ENCODE data around the gene HBD. TPM values are rescaled to one million over a fixed set of nuclear protein-coding genes. Genes with fewer than 3 reads are reported as not detected.

Gene HBD
- total and polyA plus RNA-seq, 9 of the 15 experiments (the other 6 are each of a cell fraction or from before 2014, with no cell fraction given) = 11.8 to 169 (median 36.0) TPM

- TF ChIP-seq ZNF197 (CRISPR knock-in tag; IDR thresholded peaks at IDR 0.05; ENCODE audit: low read depth) = no peak
- TF ChIP-seq MXI1 (IDR thresholded peaks at IDR 0.05; ENCODE audit: low read depth, low read length) = 0 out of 2 replicates have a peak, but pooled peaks have one; percentile 55
- no peak for TF ChIP-seq TCF3 (CRISPR knock-in tag; IDR thresholded peaks at IDR 0.05)
- 0 out of 2 replicates have a peak, but pooled peaks have one; percentile 6 for TF ChIP-seq CREM (IDR thresholded peaks at IDR 0.05; ENCODE audit: low read depth)
- TF ChIP-seq MLLT1 (IDR thresholded peaks at IDR 0.05) = peak in 1 of 2 experiments; percentile 85; a peak in 3 of 4 replicates
- TF ChIP-seq PRDM10 (IDR thresholded peaks at IDR 0.05; ENCODE audit: partially characterized antibody) = peak; percentile 27
- peak; percentile 33 to 43; a peak in 2 of 4 replicates for TF ChIP-seq NRF1 (conservative IDR thresholded peaks at IDR 0.05 in 1 of 2, IDR thresholded peaks at IDR 0.05 in 1 of 2)
- TF ChIP-seq POLR2H (tag; IDR thresholded peaks at IDR 0.05; ENCODE audit: low read depth) = peak; percentile 54
- TF ChIP-seq CHD2 (IDR thresholded peaks at IDR 0.05; ENCODE audit: low read depth, low read length) = no peak
- TF ChIP-seq ZNF507 (tag; conservative IDR thresholded peaks at IDR 0.05) = no peak
- no peak for TF ChIP-seq CTCF (IDR thresholded peaks at IDR 0.05 in 2 of 3, conservative IDR thresholded peaks at IDR 0.05 in 1 of 3; ENCODE audit: insufficient read depth in 2 of 3, low read depth in 1 of 3, low read length in 3 of 3)
- TF ChIP-seq POLR2AphosphoS2 (IDR thresholded peaks at IDR 0.05; ENCODE audit: low read length) = peak; percentile 34; the same call in 1 of the 2 replicates
- peak; percentile 24 for TF ChIP-seq E2F8 (IDR thresholded peaks at IDR 0.05; ENCODE audit: low read depth, partially characterized antibody)
- peak; percentile 55; the same call in 1 of the 2 replicates for TF ChIP-seq FOSL1 (tag; conservative IDR thresholded peaks at IDR 0.05)
- TF ChIP-seq GATAD2B (IDR thresholded peaks at IDR 0.05; ENCODE audit: borderline replicate concordance) = no peak
- peak; percentile 32; the same call in 1 of the 2 replicates for TF ChIP-seq POLR2AphosphoS5 (IDR thresholded peaks at IDR 0.05; ENCODE audit: control insufficient read depth, insufficient read depth, low read depth, low read length)
- TF ChIP-seq KLF13 (tag; IDR thresholded peaks at IDR 0.05; ENCODE audit: borderline replicate concordance, low read depth) = no peak
Measured at GRCh38 chr11:5247472-5248192, 13.3 kb upstream of the HBD start (continued).

Data from K562 (cell line).